HPDE6-E6E7 (cell line): ENCODE results near the gene KRTAP10-11.
"Not testable (repeated sequence)": the region's sequence is repeated elsewhere in the genome, so short reads cannot be mapped to it uniquely, and the experiment has no call there.

ENCODE experiments used
- DNase-seq: peaks from one replicate; pipeline ENCODE4 v3.0.0; 2011; ENCODE audit warnings: missing footprints; ENCODE audit errors: extremely low spot score

KRTAP10-11 gene

GRCh38 chr21:44664691-44665090 lies 18.5 kb downstream of the KRTAP10-11 start:
- DNase-seq = no peak

- DNase-seq = no peak
These were observed 20.4 kb downstream of the KRTAP10-11 start, which contains the start of gene KRTAP12-2 for GRCh38 chr21:44666401-44667320. Gene KRTAP12-2, minus strand, starts transcription at chr21:44666927. Its CDS starts 41 bp downstream, at chr21:44666886.

- DNase-seq = no peak
These were observed 21.4 kb downstream of the KRTAP10-11 start for GRCh38 chr21:44667612-44668011.

GRCh38 chr21:44670642-44671432 lies 24.6 kb downstream of the KRTAP10-11 start:
- no peak for DNase-seq

GRCh38 chr21:44671911-44672310 lies 25.7 kb downstream of the KRTAP10-11 start:
- no peak for DNase-seq

GRCh38 chr21:44677881-44678280 lies 31.7 kb downstream of the KRTAP10-11 start:
- DNase-seq = no peak

GRCh38 chr21:44681152-44681551 lies 34.9 kb downstream of the KRTAP10-11 start:
- no peak for DNase-seq

GRCh38 chr21:44681861-44682579 lies 35.8 kb downstream of the KRTAP10-11 start, which contains the start of gene KRTAP12-1:
Gene KRTAP12-1, minus strand, starts transcription at chr21:44682163. Its CDS starts 40 bp downstream, at chr21:44682123.
- no peak for DNase-seq

GRCh38 chr21:44682580-44683151 lies 36.5 kb downstream of the KRTAP10-11 start:
- no peak for DNase-seq

GRCh38 chr21:44684077-44684476 lies 37.9 kb downstream of the KRTAP10-11 start:
- no peak for DNase-seq

GRCh38 chr21:44684483-44684882 lies 38.3 kb downstream of the KRTAP10-11 start:
- DNase-seq = no peak

GRCh38 chr21:44685050-44685449 lies 38.8 kb downstream of the KRTAP10-11 start:
- DNase-seq = not testable (repeated sequence)

GRCh38 chr21:44686000-44686781 lies 40.0 kb downstream of the KRTAP10-11 start:
- DNase-seq = no peak

GRCh38 chr21:44686843-44687561 lies 40.8 kb downstream of the KRTAP10-11 start:
- DNase-seq = no peak

GRCh38 chr21:44687671-44688070 lies 41.5 kb downstream of the KRTAP10-11 start:
- DNase-seq = no peak

- not testable (repeated sequence) for DNase-seq
These were observed 43.5 kb downstream of the KRTAP10-11 start for GRCh38 chr21:44689740-44690139.

- DNase-seq = no peak
These were observed 45.5 kb downstream of the KRTAP10-11 start for GRCh38 chr21:44691686-44692085.

GRCh38 chr21:44692798-44693512 lies 46.7 kb downstream of the KRTAP10-11 start:
- no peak for DNase-seq

GRCh38 chr21:44694776-44695175 lies 48.6 kb downstream of the KRTAP10-11 start:
- no peak for DNase-seq
